Measurements from ENCODE around the gene UBE2E1.
"Not testable (repeated sequence)": the region's sequence is repeated elsewhere in the genome, so short reads cannot be mapped to it uniquely, and the experiment has no call there.

- TF ChIP-seq, protein P1, sequence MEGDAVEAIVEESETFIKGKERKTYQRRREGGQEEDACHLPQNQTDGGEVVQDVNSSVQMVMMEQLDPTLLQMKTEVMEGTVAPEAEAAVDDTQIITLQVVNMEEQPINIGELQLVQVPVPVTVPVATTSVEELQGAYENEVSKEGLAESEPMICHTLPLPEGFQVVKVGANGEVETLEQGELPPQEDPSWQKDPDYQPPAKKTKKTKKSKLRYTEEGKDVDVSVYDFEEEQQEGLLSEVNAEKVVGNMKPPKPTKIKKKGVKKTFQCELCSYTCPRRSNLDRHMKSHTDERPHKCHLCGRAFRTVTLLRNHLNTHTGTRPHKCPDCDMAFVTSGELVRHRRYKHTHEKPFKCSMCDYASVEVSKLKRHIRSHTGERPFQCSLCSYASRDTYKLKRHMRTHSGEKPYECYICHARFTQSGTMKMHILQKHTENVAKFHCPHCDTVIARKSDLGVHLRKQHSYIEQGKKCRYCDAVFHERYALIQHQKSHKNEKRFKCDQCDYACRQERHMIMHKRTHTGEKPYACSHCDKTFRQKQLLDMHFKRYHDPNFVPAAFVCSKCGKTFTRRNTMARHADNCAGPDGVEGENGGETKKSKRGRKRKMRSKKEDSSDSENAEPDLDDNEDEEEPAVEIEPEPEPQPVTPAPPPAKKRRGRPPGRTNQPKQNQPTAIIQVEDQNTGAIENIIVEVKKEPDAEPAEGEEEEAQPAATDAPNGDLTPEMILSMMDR (IDR thresholded peaks at IDR 0.05; ENCODE audit: low read length) = not testable (repeated sequence)
- TF ChIP-seq EZH2 (IDR thresholded peaks at IDR 0.05; ENCODE audit: borderline replicate concordance, low read length) = not testable (repeated sequence)
Measured at GRCh38 chr3:23881993-23882392, 76.2 kb downstream of the UBE2E1 start.
